GM23248 (cell line): ENCODE data around the gene OPHN1.

Experiments
- EZH2 ChIP-seq: fragments of 200-600 bp; sonication (generic); IDR thresholded peaks from 2 replicates; pipeline ENCODE4 v1.6.1; 2018; ENCODE audit warnings: antibody characterized with exemption, mild to moderate bottlenecking; ENCODE audit not compliant: insufficient read depth, poor library complexity, severe bottlenecking
- EZH2phosphoT487 ChIP-seq: fragments of 200-600 bp; sonication (generic); IDR thresholded peaks from 2 replicates; pipeline ENCODE4 v1.6.1; 2018; ENCODE audit warnings: antibody characterized with exemption, moderate library complexity, mild to moderate bottlenecking, low read depth; ENCODE audit not compliant: insufficient read depth

- TF ChIP-seq EZH2, result no peak
- no peak for TF ChIP-seq EZH2phosphoT487
These were observed 237.7 kb downstream of the OPHN1 start for GRCh38 chrX:68195561-68195960.
